ENCODE data around the gene IL1A.
"Not testable (repeated sequence)": the region's sequence is repeated elsewhere in the genome, so short reads cannot be mapped to it uniquely, and the experiment has no call there.

Gene IL1A

GRCh38 chr2:112784199-112785189 lies at the start of gene IL1A:
Gene IL1A (minus strand): TSS chr2:112784493. CDS start chr2:112783770, 723 bp downstream.
- H3K27me3 Mint-ChIP-seq, result peaks cover 12% of the 10 kb centered on the region

GRCh38 chr2:112833976-112834375 lies 49.7 kb upstream of the IL1A start:
- Mint-ChIP-seq H3K27ac (no peak overlapping the region), H3K9me3 (no peaks in the 10 kb centered on the region), H3K36me3 (ENCODE audit: low read depth) (no peaks in the 10 kb centered on the region), H3K27me3 (peaks cover 15% of the 10 kb centered on the region), H3K4me1 (peaks cover 8% of the 10 kb centered on the region), H3K4me3 (no peak overlapping the region)
- no peak for DNase-seq
- no peak for ATAC-seq

More at GRCh38 chr2:112784199-112785189, at the start of gene IL1A:
- Mint-ChIP-seq H3K36me3 (ENCODE audit: low read depth) (no peaks in the 10 kb centered on the region), H3K4me1 (peaks cover 10% of the 10 kb centered on the region), H3K4me3 (no peak within 1 kb of the TSS), H3K9me3 (no peaks in the 10 kb centered on the region), H3K27ac (no peak within 1 kb of the TSS)
- ATAC-seq (no peak), DNase-seq (no peak)

GRCh38 chr2:112833639-112833931 lies 49.3 kb upstream of the IL1A start:
- H3K27me3 Mint-ChIP-seq, result peaks cover 13% of the 10 kb centered on the region
- not testable (repeated sequence) for H3K36me3 Mint-ChIP-seq (ENCODE audit: low read depth); H3K9me3 Mint-ChIP-seq; ATAC-seq; H3K4me1 Mint-ChIP-seq; H3K4me3 Mint-ChIP-seq; H3K27ac Mint-ChIP-seq; DNase-seq

GRCh38 chr2:112832841-112833638 lies 48.7 kb upstream of the IL1A start:
- Mint-ChIP-seq H3K27ac (no peak overlapping the region), H3K9me3 (no peaks in the 10 kb centered on the region), H3K4me3 (no peak overlapping the region), H3K4me1 (peaks cover 5% of the 10 kb centered on the region), H3K36me3 (ENCODE audit: low read depth) (no peaks in the 10 kb centered on the region), H3K27me3 (peaks cover 14% of the 10 kb centered on the region)
- no peak for ATAC-seq
- no peak for DNase-seq

GRCh38 chr2:112831946-112832840 lies 47.9 kb upstream of the IL1A start:
- Mint-ChIP-seq H3K4me3 (no peak overlapping the region), H3K4me1 (peaks cover 5% of the 10 kb centered on the region), H3K36me3 (ENCODE audit: low read depth) (no peaks in the 10 kb centered on the region), H3K27me3 (peaks cover 14% of the 10 kb centered on the region), H3K9me3 (no peaks in the 10 kb centered on the region), H3K27ac (no peak overlapping the region)
- DNase-seq (no peak), ATAC-seq (no peak)

- no peaks in the 10 kb centered on the region for H3K9me3 Mint-ChIP-seq
- no peak overlapping the region for H3K4me3 Mint-ChIP-seq
- ATAC-seq (no peak), DNase-seq (no peak)
- H3K36me3 Mint-ChIP-seq (ENCODE audit: low read depth), result no peaks in the 10 kb centered on the region
- peaks cover 18% of the 10 kb centered on the region for H3K27me3 Mint-ChIP-seq
- peaks cover 5% of the 10 kb centered on the region for H3K4me1 Mint-ChIP-seq
- H3K27ac Mint-ChIP-seq, result no peak overlapping the region
These were observed 47.2 kb upstream of the IL1A start for GRCh38 chr2:112831513-112831845.

GRCh38 chr2:112830682-112831512 lies 46.6 kb upstream of the IL1A start:
- H3K9me3 Mint-ChIP-seq, result no peaks in the 10 kb centered on the region
- no peak overlapping the region for H3K27ac Mint-ChIP-seq
- no peak overlapping the region for H3K4me3 Mint-ChIP-seq
- peaks cover 18% of the 10 kb centered on the region for H3K27me3 Mint-ChIP-seq
- H3K4me1 Mint-ChIP-seq, result peaks cover 6% of the 10 kb centered on the region
- no peaks in the 10 kb centered on the region for H3K36me3 Mint-ChIP-seq (ENCODE audit: low read depth)
- ATAC-seq (no peak), DNase-seq (no peak)

GRCh38 chr2:112829961-112830681 lies 45.8 kb upstream of the IL1A start:
- no peak for DNase-seq
- no peaks in the 10 kb centered on the region for H3K36me3 Mint-ChIP-seq (ENCODE audit: low read depth)
- H3K27ac Mint-ChIP-seq, result no peak overlapping the region
- no peak for ATAC-seq
- H3K9me3 Mint-ChIP-seq, result no peaks in the 10 kb centered on the region
- peaks cover 18% of the 10 kb centered on the region for H3K27me3 Mint-ChIP-seq
- no peak overlapping the region for H3K4me3 Mint-ChIP-seq
- peaks cover 12% of the 10 kb centered on the region for H3K4me1 Mint-ChIP-seq

- Mint-ChIP-seq H3K27me3 (peaks cover 18% of the 10 kb centered on the region), H3K4me3 (no peak overlapping the region), H3K4me1 (peaks cover 18% of the 10 kb centered on the region), H3K36me3 (ENCODE audit: low read depth) (no peaks in the 10 kb centered on the region), H3K27ac (no peak overlapping the region), H3K9me3 (no peaks in the 10 kb centered on the region)
- ATAC-seq (no peak), DNase-seq (no peak)
These were observed 45.0 kb upstream of the IL1A start for GRCh38 chr2:112829101-112829960.

- Mint-ChIP-seq H3K4me1 (peaks cover 20% of the 10 kb centered on the region), H3K4me3 (no peak overlapping the region), H3K36me3 (ENCODE audit: low read depth) (no peaks in the 10 kb centered on the region), H3K9me3 (no peaks in the 10 kb centered on the region), H3K27me3 (peaks cover 16% of the 10 kb centered on the region), H3K27ac (no peak overlapping the region)
- DNase-seq (no peak), ATAC-seq (no peak)
These were observed 44.0 kb upstream of the IL1A start for GRCh38 chr2:112828251-112828691.

GRCh38 chr2:112827604-112828185 lies 43.4 kb upstream of the IL1A start:
- no peak overlapping the region for H3K27ac Mint-ChIP-seq
- ATAC-seq (no peak), DNase-seq (no peak)
- no peaks in the 10 kb centered on the region for H3K9me3 Mint-ChIP-seq
- no peaks in the 10 kb centered on the region for H3K36me3 Mint-ChIP-seq (ENCODE audit: low read depth)
- H3K4me3 Mint-ChIP-seq, result no peak overlapping the region
- peaks cover 17% of the 10 kb centered on the region for H3K27me3 Mint-ChIP-seq
- H3K4me1 Mint-ChIP-seq, result peaks cover 22% of the 10 kb centered on the region

- H3K27ac Mint-ChIP-seq, result no peak overlapping the region
- H3K4me3 Mint-ChIP-seq, result no peak overlapping the region
- DNase-seq, result no peak
- no peak for ATAC-seq
- H3K4me1 Mint-ChIP-seq, result peaks cover 28% of the 10 kb centered on the region
- H3K9me3 Mint-ChIP-seq, result no peaks in the 10 kb centered on the region
- H3K36me3 Mint-ChIP-seq (ENCODE audit: low read depth), result no peaks in the 10 kb centered on the region
- H3K27me3 Mint-ChIP-seq, result peaks cover 17% of the 10 kb centered on the region
These were observed 42.7 kb upstream of the IL1A start for GRCh38 chr2:112827009-112827408.

Measured in activated naive CD8-positive, alpha-beta T cell treated with anti-CD3 and anti-CD28 coated beads, Interleukin-2, amount 50 U/mL, for 24 hours (primary cell).